ENCODE measurements around the gene LHX6.

The LHX6 gene

DNA sequence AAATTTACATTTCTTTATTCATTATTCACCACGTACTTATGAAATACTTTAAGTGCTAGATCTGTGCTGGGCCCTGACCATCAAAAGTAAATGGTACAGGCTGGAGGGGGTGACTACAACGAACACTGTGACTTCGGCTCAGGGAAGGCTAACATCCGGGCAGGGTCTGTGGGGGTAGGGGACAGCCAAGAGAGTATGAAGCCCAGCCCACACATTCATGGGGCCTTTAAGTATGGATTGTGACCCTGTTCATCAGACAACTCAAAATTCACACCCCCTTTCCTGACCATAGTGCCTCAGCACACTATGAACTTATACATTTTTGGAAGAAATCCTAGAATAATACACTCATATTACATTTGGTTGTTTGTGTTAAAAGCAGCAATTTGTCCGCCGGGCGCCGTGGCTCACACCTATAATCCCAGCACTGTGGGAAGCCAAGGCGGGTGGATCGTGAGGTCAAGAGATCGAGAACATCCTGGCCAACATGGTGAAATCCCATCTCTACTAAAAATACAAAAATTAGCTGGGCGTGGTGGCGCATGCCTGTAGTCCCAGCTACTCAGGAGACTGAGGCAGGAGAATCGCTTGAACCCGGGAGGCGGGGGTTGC is 35.7 kb downstream of the LHX6 start:
- DNase-seq (ENCODE audit: low read depth in 1 of 2, low spot score in 1 of 2) = no peak

DNA sequence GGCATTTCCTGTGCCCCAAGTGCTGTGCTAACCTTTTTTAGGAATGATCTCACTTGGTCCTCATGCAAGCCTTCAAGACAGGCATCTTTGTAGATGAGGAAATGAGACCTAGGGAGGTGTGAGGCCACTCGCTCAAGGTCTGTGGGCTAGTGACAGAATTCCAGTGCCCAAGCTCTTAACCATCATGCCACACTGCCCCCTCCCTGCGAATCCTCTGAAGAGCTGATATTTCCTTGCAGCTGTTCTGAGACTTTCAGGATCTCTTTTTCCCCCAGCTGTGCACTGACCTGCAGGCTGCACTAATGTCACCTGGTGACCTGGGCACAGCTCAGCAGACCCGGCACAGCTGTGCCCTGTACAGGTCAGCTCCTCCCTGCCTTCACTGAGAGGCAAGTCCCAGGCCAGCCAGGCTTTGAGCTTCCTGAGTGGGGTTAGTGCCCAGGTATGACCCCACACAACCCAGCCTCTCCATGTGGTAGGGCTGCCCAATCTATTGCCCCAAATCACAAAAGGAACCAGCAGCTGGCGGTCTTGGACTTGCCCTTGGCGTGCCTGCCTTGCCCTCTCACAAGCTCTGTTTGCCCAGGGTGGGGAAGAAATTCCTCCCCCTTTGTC is 36.4 kb downstream of the LHX6 start:
- DNase-seq (ENCODE audit: low read depth in 1 of 2, low spot score in 1 of 2) = no peak

DNA sequence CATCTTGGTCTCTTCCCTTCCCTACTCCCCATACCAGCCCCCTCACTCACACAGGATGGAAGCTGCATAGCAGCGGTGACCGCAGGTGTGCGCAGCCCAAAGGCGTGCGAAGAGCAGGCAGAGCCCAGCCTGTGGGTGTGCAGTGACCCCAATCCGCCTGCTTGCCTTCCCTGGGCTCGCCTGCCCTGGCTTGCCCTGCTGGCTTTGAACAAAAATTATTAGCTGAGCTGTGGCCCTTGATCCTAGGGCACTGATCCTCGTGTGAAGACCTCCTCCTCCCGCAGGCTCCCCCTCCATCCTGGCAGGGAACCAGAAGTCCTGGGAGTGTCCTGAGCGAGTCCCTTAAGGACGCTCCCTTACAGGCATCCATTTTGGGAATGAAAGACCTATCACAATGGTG is 37.2 kb downstream of the LHX6 start:
- no peak for DNase-seq (ENCODE audit: low read depth in 1 of 2, low spot score in 1 of 2)

DNA sequence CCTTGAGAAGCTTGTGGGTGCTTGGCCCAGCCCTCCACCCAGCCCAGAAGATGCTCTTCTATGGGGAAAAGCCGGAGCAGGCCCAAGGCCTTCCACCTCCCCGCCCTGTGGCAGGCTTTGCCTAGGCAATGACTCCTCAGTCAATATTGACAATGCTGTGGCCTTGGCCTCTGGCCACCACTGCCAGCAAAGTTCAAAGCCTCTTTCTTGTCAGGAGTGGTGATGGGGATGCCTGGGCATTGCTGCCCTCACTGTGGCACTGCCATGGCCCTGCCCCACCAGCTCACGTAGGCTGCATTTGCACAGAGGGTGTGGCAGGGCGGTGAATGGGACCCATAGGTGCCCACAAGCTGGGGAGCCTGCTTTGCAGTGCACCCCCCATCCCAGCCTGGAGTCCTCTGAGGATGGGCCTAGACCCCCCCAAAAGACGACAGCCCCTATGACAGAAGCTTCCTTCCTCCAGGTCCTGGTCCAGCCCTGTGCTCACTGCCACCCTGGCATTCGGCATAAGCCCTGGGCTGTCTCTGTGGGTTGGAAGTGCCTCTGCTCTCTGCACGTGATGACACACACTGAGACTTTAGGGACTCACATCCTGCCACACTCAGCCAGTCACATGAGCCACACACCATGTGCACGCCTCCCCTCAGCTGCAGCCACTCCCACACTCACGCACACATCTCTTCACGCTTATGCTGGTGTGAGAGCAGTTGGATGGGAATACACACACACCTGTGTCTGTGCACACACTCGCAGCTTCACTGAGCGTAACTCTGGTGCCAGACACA is 38.0 kb downstream of the LHX6 start:
- no peak for DNase-seq (ENCODE audit: low read depth in 1 of 2, low spot score in 1 of 2)

DNA sequence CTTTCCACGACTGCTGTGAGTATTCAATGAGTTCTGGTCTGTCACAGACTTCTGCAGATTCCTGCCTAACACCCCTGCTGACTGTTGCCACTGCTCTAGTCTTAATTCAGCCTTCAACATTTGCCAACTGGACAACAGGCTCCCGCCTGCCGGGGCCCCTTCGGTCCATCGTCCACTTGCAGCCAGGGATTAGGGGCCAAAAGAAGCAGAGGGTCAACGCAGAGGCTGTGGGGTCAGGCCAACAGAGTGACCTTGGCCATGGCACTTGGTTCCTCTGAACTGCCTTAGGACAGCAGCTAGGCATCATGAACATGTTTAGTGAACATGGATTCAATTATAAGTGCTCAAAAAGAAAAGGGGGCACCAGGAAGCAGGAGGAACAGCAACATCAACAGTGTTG is 40.4 kb downstream of the LHX6 start:
- no peak for DNase-seq (ENCODE audit: low read depth in 1 of 2, low spot score in 1 of 2)

DNA sequence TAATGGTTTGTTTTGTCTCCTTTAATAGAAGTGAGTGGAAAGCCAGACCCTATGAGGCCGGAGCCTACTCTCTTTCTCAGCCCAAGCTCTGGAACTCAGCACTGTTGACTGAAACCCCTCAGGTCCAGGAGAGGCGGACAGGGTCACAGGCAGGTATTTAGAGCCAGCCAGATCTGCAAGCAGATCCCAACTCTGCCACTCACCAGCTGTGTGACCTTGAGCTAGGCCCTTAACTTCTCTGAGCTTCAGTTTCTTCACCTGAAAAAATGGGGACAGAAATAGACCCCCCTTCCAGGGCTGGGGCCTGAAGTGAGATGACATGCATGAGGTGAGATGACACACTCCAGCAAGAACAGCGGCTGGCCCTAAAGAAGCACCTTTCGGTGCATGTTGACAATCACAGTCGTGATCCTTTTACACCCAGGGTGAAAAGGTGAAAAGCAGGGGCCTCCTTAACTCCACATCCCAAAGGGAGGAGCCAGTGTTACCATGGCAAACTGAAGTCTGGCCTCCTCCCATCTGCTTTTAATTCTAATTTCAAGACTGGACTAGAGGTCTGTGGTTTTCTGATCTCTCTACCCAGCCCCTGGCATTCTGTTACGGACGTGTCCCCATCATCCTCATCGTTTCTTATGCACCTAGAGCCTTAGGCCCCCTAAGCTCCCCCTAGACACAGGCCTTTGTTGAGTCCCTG is 41.8 kb downstream of the LHX6 start:
- no peak for DNase-seq (ENCODE audit: low read depth in 1 of 2, low spot score in 1 of 2)

DNA sequence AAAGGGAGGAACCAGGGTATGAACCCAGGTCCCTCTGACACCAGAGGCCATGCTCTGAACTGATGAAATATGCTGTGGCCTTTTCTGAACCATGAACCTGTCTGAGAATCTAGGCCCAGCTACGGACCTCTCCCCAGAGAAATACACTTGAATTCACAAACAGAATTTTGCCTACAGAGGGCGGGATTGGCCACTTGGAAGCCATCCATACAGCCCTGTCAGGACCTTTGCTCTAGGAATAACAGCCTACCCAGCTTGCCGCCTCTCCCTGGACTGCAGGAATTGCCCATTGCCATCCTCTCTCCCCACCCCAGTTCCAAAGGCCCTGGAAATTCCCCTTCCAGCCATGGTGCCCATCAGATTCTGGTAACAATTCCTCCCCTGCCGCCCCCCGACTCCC is 42.5 kb downstream of the LHX6 start:
- DNase-seq (ENCODE audit: low read depth in 1 of 2, low spot score in 1 of 2) = no peak

DNA sequence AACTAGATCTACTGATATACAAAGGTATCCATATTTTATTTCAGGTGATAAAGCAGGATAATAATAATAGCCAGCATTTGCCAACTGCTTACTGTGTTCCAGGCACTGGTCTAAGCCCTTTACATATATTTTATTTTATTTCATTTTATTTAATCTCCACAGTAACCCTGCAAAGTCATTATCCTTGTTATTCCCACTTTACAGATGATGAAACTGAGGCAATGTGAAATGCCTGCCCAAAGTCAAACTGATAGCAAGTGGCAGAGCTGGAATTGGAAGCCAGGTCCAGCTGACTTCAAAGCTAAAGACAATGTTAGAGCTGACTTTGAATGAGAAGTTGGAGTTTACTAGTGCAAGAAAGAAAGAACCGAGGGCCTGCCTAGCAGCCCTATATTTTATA is 44.2 kb downstream of the LHX6 start:
- DNase-seq (ENCODE audit: low read depth in 1 of 2, low spot score in 1 of 2) = no peak

DNA sequence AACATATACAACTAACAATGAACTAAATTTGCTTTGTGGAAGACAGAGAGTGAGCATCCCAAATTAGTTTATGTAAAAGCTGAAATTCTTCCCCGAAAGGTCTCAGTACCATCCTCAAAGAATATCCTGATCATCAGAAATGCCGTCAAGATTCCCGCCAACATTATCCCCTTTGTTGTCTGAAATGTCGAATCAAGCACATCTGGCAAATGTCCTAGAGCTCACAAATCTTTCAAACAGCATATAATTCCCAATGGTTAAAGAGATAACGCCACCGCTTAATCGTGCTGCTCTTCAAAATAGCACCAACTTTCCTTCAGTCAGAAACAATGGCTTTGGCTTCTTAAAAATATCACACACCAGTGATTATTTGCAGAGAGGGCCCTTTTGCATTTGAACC is 45.3 kb downstream of the LHX6 start:
- DNase-seq (ENCODE audit: low read depth in 1 of 2, low spot score in 1 of 2) = no peak

DNA sequence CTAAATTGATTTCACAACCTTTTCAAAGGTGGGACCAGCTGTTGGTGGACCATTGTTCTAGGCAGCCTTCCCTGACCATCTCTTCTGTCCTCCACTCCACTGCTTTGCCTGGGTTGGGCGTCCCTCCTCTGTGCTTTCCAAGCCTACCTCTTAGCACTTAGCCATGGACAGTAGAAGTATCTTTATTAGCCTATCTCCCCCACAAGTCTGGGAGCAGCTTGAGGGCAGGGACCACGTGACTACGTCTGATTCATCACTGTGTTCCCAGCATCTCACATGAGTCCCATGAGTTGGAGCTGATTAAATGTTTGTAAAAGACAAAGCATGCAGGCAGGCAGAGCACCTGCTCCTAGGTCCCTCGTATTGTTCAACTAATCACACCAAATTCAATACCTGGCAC is 48.1 kb downstream of the LHX6 start:
- DNase-seq (ENCODE audit: low read depth in 1 of 2, low spot score in 1 of 2) = no peak

DNA sequence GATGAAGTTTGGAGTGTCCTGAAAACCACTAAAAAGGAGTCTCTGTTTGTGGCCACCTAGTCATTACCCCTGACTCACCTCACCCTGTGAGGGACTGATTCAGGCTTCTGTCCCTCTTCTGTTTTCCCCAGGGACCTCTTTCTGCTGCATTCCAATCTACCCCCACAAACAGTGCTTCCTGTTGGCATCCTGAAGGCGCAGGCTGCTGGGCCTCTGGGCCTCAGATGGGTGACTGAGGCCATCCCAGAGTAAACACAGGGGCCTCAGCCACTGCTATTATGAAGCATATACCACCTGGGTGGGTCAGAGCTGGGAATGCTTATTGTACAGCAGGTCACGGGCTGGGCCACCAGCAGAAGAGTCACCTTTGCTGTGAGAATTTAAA is 49.1 kb downstream of the LHX6 start:
- DNase-seq (ENCODE audit: low read depth in 1 of 2, low spot score in 1 of 2) = no peak

DNA sequence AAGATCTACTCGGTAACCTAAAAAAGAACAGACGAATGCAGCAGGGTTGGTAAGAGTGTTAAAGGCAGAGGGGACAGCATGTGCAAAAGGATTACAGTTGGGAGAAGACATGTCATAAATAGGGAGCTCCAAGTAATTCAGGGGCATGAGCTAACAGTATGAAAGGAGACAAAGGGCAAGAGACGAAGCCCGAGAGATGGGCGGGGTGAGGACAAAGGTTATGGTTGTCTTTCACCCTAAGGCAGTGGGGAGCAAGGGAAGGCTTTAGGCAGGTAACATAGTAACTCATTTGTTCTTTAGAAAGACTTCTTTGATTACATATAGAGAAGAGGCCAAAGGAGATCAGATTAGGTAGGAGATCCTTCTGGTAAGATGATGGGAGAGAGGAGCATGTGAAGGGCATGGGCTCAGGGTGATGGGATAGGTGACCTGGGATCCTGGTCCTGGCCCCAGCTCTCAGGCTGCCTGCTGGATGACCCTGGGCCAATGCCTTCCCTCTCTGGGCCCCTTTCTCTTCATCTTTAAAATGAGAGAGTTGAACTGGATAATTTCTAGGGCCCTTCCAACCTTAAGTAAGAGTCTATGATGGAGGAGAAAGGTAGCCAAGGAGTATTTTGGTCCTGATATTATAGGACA is 49.6 kb downstream of the LHX6 start:
- DNase-seq (ENCODE audit: low read depth in 1 of 2, low spot score in 1 of 2) = no peak

DNA sequence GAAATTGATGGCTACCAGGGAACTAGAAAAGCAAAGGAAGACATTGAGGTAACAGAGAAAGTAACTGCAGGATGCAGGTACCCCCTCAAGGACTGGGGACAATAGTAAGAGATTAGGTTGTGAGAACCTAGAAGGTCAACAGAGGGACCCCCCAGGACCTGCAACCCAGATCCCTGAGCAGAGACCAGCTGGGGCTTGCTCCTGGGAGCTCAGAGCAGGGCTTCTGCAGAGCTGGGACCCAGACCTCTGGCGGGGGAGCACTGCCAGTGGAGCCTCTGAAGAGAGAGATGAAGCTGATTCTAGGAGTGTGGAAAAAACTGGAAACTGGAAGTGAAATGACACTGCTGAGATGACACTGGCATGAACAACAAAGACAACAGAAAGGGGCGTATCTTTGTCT is 51.8 kb downstream of the LHX6 start:
- no peak for DNase-seq (ENCODE audit: low read depth in 1 of 2, low spot score in 1 of 2)

DNA sequence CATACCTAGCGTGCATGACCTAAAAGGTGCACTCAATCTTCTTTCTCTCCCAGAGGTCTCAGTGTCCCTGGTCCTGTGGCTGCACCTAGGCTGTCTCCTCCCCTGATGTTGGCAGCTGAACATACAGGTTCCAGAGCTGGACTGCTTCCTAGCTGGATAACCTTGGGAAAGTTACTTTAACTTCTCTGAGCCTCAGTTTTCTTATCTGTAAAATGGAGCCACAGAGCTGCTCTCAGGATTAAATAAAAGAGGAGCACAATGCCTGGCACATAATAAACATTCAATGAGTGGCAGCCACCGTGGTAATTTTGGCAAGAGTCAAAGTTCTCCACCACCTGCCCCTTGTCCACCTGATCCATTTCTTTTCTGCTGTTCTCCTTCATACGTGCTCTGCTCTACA is 55.1 kb downstream of the LHX6 start:
- DNase-seq (ENCODE audit: low read depth in 1 of 2, low spot score in 1 of 2) = no peak

DNA sequence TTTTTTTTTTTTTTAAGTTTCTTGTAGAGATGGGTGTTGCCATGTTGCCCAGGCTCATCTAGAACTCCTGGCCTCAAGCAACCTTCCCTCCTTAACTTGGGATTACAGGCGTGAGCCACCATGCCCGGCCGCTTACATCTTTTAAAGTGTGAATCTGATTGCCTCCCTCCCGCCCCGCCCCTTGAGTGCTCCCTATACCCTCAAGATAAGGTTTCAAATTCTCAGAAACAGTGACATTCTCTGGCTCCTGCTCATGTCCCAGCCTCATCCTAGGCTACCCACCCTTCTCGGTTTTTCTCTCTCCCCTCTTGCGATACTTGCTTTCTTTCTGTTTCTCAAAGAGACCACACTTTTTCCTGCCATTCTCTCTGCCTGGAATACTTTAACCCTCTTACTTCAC is 56.6 kb downstream of the LHX6 start:
- DNase-seq (ENCODE audit: low read depth in 1 of 2, low spot score in 1 of 2) = no peak

DNA sequence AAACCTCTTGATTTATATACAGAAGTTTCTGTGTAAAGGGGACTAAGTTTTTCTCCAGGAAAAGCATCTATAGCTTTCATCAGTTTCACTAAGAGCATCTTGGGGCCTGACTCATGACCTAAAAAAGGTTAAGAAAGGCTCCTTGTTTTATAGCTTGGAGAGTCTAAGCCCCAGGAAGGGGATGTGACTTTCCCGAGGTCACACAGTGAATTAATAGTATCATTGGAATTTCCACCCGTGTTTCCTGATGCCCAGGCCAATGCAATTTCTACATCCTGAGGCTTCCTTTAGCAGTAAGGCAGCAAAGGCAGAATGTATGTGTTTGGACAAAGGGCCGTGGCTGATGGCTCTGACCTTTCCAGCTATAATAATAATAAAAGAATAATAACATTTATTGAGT is 60.4 kb downstream of the LHX6 start:
- no peak for DNase-seq (ENCODE audit: low read depth in 1 of 2, low spot score in 1 of 2)

DNA sequence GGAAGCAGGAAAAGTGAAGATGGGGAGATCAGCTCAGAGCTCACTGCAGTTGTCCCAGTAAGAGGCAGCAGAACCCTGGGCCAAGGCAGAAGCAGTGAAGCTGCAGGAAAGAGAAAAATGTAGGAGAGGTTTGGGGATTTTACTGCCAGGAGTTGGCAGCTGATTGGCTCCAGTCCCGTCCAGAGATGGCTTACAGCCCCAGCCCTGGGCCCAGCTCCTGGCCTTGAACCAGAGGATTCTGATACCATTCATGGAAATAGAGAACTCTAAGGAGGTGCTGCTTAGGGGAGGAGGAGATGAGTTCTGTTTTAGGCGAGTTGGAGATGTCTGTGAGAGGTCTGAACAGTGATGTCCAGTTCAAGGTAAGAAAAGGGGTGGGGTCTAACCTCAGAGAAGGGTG is 64.5 kb downstream of the LHX6 start:
- no peak for DNase-seq (ENCODE audit: low read depth in 1 of 2, low spot score in 1 of 2)

DNA sequence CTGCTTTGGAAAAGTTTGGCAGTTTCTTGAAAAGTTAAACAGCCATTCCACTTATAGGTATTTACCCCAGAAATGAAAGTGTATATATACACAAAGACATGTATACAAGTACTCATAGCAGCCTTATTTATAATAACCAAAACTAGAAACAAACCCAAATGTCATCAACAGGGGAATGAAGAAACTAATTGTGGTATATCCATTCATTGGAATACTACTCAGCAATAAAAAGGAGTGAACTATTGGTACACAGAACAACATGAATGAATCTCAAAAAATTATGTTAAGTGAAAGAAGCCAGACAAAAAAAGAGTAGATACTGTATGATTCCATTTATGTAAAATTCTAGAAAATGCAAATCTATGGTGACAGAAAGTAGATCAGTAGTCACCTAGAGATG is 66.3 kb downstream of the LHX6 start:
- no peak for DNase-seq (ENCODE audit: low read depth in 1 of 2, low spot score in 1 of 2)

DNA sequence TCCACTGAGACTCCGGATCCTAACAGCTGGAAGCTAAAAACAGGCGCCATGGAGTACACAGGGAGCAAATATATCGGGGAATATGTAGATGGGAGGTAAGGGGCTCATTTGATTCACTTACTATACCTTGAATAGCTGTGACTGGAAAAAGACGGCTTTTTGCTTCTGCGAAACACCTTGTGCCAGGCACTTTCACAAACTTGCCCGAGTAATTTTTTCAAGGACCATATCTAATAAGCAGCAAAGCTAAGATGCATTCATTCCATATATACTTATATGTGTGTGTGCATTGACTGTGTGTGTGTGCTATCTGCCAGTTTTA is 68.9 kb downstream of the LHX6 start:
- no peak for DNase-seq (ENCODE audit: low read depth in 1 of 2, low spot score in 1 of 2)

DNA sequence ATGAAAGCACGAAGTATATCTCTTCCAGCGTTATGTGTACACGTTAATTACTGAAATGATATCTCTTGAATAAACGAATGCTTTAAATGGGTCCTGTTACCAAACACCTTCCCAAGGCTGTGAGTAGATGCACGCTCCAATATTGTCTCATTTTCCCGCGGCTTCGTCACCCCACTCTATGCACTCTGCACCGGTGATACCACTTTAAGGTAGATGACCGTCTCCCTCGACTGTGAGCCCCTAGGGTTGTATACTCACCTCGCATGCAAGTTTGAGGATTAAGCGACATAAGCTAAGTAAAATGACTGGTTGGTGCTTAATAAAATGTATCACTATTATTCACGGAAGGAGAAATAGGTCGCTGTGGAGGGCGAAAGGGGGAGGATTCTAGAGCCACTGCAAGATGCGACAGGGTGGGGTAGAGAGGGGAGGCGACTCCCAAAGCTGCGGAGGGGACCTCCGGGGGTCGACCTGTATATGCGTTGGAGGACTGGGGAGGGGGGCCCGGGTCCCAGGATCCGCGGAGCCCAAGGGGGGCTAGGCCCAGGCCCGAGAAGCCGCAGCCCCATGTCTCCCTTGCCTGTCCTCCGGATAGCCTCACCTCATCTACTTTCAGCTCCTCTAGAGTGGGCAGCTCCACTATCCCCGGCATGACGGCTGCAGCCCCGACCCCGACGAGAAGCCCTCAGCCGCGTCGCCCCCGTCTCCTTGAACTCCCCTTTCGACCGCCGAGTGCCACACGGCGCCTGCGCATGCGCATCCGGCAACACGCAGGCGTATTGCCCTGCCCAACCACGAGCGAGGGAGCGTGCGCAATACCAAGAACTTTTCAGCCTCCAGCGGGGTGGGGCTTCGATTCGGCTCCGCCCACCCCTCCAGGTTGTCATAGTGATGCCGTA is 69.5 kb downstream of the LHX6 start, which contains the start of the genes MORN5 and NDUFA8:
TSS of gene MORN5 (plus strand) at position 883 of the 899 bp plus-strand sequence. CDS start 65 bp downstream, outside the sequence.
TSS of gene NDUFA8 (minus strand) at position 754 of the 899 bp plus-strand sequence. CDS start at position 652, 102 bp downstream.
- peak; percentile 93 for DNase-seq (ENCODE audit: low read depth in 1 of 2, low spot score in 1 of 2)
